Measurements from ENCODE around the gene MAP3K1.

The MAP3K1 gene

DNA sequence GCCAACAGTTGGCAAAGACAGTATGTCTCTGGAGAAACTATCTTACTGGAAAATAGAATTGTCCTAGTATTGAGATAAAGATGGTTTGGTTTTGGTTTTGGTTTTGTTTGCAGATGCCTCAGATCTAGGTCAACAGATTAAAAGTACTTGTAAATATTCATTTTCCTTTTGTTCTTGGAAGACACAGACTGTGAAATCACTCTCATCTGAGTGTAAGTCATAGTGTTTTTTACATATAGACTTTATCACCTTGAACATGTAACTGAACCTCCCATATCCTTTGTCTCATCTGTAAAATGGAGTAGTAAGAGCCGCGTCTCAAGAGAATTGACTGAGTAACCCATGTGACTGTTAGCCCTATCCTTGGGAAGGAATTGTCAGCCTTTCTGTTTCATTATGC is 34.3 kb downstream of the MAP3K1 start:
- no peak for DNase-seq

DNA sequence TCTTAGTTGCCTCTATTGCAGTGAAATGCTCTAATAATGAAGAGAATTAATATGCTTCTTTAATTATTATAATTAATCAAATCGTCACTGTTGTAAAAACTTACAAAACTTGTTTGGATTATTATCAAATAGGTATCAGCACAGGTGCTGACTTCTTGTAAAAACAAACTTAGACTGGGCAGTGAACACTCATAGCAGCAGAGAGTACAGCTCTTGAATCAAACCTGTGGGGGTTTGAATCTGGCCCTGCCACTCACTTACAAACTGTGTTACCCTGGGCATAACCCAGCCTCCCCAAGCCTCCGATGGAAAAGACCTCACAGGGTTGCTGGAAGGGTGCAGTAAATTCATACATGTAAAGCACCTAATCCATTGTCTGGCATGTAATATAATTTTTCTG is 35.1 kb downstream of the MAP3K1 start:
- no peak for DNase-seq

DNA sequence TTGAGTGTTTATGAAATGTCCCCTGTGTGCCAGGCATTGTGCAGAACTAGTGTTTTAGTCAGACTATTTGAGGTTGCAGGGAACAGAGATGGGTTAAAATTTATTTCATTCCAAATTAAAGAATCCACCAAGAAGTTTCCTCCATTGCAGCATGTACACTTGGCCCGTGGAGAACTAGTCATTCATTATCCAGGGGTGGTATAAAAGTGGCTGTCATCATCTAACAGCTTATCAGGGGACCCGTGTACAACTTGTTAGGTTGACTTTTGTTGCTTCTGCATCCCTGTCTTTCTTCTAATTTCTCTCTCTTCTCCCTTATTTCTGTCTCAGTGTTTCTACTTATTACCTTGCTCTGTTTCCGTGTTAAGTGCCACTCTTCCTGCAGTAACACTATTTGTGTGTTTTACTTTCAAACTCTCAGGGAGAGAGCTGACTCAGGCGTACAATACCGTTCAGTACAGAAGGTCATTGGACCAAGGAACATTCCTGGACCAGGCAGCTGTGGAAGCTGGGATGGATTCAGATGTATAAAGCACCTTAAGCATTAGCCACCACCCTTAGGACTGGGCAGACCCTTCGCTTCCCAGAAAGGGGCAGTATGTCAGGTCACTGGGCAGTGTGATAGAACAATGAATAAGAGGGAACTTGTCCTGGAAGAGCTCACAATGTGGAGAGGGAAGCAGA is 36.1 kb downstream of the MAP3K1 start:
- no peak for DNase-seq

DNA sequence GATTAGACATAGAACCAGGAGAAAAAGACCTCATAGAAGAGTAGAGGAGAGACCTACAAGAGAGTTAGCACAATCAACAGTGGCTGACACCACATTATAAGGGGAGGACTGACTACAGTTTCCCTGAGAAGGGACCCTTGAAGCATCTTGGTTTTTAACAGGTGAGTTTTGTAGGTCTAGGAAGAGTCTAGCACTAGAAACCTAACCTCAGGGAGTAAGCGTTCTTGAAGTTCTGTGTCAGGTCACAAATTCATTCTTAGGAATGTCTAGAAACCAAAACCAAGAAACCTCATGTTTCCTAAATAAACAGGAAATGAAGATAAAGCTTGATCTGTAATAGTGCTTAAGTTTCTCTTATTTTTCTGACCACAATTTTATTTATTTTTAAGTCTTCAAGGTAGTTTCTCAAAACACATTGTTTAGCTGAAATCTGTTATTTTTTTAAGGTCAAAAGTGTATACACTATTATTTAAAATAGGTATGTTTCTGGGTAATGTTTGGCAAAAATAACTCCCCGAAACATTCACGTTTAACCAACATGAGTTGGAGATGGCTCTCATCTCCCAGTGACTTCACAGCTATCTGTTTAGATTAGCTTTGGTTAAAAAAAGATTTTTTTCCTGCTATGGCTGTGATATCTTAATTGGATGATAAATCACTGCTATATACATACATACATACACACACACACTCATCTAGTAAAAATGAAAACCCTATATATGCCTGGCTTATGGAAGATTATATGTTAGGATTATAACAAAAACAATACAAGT is 37.1 kb downstream of the MAP3K1 start:
- DNase-seq: no peak

DNA sequence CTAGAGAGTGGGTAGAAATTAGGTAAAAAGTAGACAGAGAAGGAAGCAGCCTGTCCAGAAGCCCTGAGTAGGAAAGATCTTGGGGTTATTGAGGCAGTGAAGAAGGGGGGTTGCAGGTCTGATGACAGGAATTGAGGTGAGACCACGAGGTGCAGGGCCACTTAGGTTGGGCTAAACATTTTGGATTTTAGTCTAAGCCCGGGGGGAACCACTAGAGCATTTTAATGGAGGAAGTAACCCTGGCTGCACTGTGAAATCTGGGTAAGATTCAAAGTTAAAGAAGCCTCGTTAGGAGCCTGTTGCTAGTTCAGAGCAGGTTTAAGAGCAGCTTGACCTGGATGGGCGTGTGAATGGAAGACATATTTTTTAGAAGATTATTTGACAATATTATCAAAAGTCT is 38.3 kb downstream of the MAP3K1 start:
- DNase-seq: no peak

DNA sequence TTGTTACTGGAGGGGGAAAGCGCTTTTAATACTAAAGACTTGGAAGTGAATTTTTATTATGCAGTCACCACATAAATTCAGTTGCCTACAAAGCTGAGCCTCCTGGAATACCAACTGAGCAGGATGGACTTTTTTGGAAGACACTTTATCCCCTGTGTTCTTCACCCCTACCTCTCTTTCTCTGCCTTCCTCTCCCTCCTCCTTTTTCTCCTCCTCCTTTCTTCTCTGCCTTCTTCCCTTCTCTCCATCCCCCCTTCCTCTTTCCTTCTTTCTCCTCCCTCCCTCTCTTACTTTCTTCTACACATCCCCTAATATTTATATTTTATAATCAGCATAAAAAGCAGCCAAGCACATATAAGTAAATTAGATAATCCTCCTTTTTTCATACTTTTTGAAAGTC is 39.6 kb downstream of the MAP3K1 start:
- no peak for DNase-seq

DNA sequence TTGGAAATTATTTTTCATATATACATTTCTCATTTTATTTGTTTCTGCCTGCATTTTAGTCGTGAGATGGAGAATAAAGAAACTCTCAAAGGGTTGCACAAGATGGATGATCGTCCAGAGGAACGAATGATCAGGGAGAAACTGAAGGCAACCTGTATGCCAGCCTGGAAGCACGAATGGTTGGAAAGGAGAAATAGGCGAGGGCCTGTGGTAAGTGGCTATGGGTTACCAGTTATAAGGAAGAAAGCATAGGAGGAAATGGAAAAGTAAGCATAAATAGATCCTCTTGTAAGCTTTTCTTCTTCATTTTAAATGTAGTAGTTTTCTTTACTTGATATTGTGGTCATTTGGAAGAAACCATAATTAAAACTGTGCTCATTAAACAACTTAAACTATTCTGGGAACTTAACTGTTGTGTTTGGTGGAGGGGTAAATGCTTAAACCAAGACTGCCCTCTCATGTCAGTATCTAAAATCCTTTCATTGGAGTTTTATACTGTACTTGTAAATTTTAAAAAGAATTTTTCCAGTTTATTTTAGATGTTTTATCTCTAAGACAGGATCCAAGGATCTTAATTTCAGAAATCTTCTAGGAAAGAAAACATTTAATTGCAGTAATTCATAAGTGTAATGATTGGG is 41.3 kb downstream of the MAP3K1 start:
- DNase-seq: no peak

DNA sequence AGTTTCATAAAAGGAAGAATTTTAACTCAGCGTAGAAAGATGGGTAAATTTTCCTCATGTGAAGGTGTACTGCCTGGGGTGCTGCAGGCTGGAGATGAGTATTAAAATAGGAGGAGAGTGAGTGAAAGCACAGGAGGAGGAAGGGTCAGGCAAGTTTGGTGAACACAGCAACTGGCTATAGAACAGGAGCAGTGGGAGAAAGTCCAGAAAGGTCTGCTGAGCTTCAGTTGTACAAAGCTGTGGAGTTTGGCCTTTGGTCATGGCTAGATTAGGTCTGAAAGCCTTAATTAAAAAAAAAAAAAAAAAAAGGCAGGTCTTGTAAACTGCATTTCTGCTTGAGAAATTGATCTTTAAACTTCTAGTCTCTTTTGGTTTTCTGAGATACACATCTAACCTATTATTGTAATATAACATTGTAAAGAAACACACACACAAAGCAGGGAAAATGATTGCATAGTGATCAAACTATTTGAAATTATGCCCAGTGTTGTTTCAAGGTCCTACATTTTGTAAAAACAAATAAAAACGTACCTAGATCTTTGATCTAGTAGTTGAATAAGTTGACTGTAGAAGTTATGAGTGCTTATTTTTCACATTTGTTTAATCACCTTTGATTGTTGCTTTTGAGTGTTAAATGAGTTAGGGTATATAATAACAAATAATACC is 43.6 kb downstream of the MAP3K1 start:
- DNase-seq: no peak

DNA sequence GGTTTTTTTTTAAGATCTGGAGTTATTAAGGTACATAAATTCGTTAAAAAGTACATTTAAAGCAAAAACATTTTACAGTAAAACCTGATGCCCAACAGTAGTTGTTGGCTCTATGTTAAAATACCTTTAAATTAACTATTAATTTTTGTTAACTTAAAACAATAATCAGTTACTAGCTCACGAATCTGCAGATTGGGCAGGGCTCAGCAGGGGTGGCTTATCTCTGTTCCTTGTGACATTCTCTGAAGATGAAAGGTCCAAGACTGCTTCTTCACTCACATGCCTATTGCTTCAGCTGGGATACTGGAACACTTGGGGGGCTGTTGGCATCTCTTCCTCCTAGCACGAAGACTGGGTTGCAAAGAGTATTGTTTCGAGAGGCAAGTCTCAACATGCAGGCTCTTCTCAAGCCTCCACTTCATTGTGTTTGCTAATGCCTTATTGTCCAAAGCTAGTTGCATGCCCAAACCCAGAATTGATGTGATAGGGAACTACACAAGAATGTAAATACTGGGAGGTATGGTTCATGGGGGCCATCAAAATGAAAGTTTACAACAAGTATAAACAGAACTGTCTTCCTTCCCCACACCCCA is 46.6 kb downstream of the MAP3K1 start:
- DNase-seq: no peak

DNA sequence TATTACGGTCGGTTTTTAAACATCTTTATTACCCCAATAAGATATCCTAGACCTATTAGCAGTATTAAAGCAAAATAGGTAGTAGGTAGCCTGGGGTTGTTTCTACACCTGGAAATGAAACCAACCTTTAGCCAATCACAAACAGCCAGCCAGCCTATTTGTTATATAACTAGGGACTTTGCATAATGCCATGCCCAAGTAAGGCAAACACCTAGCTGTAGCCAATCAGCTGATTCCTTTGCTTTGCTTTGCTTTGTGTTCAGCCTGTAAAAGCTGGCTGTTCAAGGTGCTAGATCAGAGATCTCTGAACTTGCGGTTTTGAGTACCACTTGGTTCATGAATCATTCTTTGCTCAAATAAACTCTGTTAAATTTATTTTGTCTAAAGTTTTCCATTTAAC is 47.6 kb downstream of the MAP3K1 start:
- DNase-seq: no peak

DNA sequence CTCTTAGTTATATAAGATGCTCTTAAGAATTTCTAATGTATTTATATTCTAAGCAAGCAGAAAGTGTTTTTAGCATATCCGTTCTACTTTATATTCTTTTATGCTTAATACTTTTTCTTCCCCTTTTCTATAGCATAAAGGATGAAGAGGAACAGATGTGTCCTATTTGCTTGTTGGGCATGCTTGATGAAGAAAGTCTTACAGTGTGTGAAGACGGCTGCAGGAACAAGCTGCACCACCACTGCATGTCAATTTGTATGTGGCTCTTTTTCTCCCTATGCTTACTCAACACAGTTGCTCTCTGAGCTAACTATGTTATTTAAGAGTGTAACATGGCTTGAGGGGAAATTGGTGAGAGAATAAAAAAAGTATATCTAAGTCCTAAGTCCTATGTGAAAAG is 56.4 kb downstream of the MAP3K1 start:
- DNase-seq: no peak

DNA sequence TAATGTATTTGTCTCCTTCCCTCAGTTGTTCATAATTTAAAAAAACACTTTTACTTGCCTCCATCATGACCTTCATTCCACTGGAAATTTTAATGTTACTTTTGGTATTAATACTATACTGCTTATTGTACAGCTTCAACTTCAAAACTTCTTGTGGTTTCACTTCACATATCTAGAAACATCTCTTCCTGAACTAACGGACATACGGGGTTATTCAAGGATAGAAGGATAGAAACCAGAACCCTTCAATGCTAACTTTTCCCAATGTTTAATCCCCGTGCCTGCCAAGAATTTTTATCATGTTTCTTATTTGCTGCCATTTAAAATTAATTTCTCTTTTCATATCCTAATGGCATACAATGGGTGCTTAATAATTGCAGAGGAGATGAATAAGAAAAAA is 57.7 kb downstream of the MAP3K1 start:
- no peak for DNase-seq

DNA sequence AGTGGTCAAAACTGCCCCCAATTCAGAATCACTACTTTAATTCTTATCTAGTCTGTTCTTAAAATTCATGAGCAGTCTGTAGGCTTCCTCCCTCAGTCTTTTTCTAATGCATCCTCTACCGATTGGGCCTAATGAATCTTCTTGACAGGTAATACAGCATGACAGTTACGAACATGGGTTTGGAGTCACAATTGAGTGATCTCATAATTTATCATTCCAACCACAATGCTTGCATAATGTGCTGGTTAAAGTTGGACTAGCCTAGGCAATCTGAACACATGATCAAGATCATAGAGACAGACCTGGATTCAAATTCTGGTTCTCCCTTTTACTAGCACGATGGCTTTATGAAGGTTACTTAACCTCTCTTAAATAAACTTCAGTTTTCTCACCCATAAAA is 61.0 kb downstream of the MAP3K1 start:
- no peak for DNase-seq

DNA sequence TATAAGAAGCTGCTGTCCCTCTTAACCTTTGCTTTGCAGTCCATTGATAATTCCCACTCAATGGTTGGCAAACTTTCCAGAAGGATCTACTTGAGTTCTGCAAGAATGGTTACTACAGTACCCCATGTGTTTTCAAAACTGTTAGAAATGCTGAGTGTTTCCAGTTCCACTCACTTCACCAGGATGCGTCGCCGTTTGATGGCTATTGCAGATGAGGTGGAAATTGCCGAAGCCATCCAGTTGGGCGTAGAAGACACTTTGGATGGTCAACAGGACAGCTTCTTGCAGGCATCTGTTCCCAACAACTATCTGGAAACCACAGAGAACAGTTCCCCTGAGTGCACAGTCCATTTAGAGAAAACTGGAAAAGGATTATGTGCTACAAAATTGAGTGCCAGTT is 66.2 kb downstream of the MAP3K1 start:
- no peak for DNase-seq

DNA sequence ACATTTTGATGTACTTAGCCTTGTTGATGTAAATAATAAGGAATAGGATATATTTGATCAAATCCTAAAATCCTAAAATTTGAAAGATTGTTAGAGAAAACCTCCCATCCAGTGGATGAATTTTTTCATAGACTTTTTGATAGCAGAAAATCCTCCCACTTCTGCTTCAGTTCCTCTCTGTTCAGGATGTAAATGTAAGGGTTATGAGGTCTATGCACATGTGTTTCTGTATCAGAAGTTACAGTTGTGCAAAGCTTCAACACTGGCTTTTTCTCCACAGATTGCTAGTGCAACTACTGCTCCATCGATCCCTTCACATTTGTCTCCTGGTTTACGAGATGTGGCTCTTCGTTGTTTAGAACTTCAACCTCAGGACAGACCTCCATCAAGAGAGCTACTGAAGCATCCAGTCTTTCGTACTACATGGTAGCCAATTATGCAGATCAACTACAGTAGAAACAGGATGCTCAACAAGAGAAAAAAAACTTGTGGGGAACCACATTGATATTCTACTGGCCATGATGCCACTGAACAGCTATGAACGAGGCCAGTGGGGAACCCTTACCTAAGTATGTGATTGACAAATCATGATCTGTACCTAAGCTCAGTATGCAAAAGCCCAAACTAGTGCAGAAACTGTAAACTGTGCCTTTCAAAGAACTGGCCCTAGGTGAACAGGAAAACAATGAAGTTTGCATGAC is 78.1 kb downstream of the MAP3K1 start:
- DNase-seq: no peak

DNA sequence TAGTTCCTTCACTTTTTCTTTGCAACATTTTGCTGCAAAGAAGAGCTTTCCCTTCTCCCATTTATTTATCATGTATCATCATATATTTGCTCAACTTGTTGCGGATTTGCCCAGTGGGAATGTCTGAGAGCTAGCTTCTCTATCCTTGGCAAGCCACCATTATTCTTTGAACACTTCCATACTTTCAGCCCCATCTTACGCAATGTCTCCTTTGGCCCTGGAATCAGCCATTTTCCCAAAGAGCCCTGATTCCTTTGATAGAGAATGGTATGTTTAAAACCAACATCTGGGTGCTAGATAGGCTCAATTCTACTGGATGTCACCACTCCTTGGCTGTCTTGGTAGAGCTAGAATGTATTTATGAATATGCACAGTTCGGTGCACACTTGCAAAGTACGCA is 81.4 kb downstream of the MAP3K1 start:
- no peak for DNase-seq

DNA sequence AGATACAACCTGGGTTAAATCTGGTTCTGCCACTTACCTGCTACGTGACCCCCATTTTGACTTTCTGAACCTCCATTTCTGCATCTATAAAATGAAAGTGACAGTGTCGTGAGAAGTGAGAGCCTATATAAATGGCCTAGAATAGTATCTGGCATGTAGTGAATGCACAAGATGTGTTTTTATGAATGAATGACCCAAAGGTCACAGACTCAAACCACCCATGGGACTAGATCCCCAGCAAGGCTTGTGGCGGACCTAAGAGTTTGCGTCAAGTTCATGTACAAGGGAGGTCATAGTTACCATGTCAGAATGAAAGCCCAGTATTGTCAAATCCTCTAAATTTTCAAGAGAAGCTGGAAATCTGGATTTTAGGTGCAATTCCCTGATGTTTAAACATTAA is 82.9 kb downstream of the MAP3K1 start:
- no peak for DNase-seq

DNA sequence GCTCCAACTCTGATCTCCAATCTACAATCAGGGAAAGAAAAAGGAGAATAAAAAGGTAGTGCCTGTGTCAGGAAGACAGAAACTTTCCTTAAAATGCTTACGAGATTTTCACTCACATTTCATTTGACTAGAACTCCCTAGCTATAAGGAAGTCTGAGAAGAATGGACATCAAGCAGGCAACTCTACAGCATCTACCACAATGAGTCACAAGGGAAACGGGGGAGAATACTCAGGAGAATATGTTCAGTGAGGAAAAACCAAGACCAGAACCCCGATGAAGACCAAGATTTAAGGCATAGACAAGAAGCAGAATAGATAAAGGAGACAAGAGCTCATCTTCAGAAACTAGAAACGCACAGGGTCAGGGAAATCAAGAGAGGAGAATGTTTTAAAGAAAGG is 85.0 kb downstream of the MAP3K1 start:
- DNase-seq: no peak

DNA sequence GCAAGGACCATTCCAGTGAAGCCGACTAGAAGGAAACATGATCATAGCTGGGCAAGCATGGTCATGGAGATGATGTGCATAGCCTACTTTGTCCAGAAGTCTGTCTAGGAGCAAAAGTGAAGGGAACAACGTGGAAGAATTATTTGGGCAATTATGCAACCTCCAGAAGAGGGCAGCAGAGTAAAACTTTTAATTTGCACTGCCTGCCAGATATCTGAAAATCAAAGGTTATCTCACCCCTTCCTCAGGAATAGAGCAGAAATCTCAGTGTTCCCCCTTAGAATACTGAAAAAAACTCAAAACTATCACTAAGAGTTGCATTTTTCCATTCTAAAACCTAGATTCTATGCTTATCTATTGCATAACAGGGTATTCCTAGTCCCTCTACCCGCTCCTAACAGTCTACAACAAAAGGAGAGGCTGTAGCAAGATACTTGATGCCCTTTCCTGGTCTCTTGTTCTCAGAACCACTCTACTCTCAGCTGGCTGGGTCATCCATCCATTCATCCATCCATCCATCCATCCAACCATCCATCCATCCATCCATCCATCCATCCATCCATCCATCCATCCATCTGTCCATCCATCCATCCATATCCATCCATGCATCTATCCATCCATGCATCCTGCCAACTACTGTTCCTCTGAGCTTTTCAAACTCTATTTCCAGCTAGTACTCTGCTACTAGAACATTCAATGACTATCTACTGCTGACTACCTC is 85.7 kb downstream of the MAP3K1 start:
- no peak for DNase-seq

DNA sequence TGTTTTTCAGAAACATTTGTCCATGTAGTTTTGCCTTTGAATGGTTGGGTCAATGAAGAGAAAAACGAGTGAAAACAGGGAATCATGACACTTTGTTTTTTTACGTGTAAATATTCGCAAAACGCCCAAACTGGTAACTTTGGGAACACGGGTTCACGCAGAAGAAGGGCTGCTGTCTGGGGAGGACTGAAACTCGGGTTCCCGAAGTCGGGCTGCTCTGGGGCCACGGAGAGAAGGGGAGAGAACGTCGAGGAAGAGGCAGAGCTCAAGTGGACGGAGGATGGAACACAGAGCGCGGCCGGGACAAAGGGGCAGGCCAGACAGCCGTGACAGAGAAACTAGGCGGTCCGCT is 93.6 kb downstream of the MAP3K1 start:
- DNase-seq: no peak

DNA sequence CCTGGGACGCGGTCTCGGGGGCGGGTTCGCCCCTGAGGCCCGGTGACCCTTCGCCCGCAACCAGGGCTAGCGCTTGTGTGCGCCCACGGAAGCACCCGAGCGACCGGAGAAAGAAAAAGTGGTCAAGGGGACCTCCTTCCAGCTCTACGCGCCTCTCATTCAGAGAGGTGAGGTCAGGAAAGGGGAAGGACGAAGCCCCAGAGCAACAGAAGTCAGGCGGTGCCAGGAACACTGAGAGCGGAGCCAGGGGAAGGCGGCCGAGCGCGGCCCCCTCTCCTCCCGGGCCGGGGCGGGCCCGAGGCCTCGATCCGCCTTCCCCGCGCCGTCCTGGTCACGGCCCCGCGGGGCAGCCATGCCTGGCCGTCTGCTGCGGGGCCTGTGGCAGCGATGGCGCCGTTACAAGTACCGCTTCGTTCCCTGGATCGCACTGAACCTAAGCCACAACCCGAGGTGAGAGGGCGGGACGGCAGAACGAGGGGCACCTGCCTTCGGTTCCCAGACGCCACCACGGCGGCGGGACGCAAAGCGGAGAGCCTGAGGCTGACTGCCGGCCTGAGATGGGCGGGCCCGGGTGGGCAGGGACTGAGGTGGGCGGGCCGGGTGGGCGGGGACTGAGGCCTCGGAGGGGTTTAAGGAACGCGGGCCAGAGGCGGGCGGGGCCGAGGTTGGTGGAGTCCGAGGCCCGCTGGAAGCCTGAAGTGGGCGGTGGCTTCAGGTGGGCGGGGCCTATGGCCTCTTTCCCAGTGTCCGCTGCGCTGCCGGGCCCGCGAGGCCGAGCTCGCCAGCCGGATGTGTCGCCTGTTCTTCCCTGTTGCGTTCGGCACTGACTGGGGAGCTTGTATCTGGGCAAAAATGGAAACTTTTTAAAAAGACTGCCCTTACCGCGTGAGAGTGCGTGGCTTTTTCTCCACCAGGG is 94.2 kb downstream of the MAP3K1 start, which contains the start of gene SETD9:
SETD9 (plus strand) TSS at position 303 of the 916 bp plus-strand sequence; CDS start at position 353, 50 bp downstream.
- DNase-seq: peak; percentile 97
